Omental fat pad (tissue), 4 donors: ENCODE measurements around the gene SHC2. TPM values are rescaled to one million over a fixed set of nuclear protein-coding genes. Genes with fewer than 3 reads are reported as not detected.

Experiments
- ATAC-seq: fragments of 150-250 bp; one replicate; pipeline ENCODE4 v1.9.1; 2016; ENCODE audit warnings: mild to moderate bottlenecking, moderate library complexity; ENCODE audit not compliant: low FRiP score
- DNase-seq: peaks from one replicate; pipeline ENCODE4 v3.0.0-alpha.2; 2019; ENCODE audit warnings: low spot score
- CTCF ChIP-seq, 3 donors: fragments of 450-650 bp; IDR thresholded peaks; one replicate each; pipeline ENCODE4 v1.5.1; 2016 to 2017; ENCODE audit warnings: antibody characterized with exemption in 3 of 3, mild to moderate bottlenecking in 3 of 3, moderate library complexity in 2 of 3
- total RNA-seq, 4 donors: library from RNA; depleted of rRNA; stranded (reverse); fragments of >200 nt; gene quantifications; one replicate each; pipeline ENCODE4 v1.1.0, GENCODE V29; 2016

SHC2 gene
- total RNA-seq, 4 donors from 2014 or later: 11.7 to 27.1 (median 18.8) TPM

- peak; percentile 6 for ATAC-seq
- DNase-seq: no peak
- TF ChIP-seq CTCF (IDR thresholded peaks at IDR 0.05): no peak
Observed at GRCh38 chr19:489418-490196, 28.8 kb upstream of the SHC2 start.

GRCh38 chr19:488505-489417 lies 27.9 kb upstream of the SHC2 start:
- peak; percentile 80 for DNase-seq
- TF ChIP-seq CTCF (IDR thresholded peaks at IDR 0.05): no peak
- ATAC-seq: peak; percentile 97

- ATAC-seq (no peak), DNase-seq (no peak)
- TF ChIP-seq CTCF (IDR thresholded peaks at IDR 0.05): no peak
Observed at GRCh38 chr19:485583-486236, 24.9 kb upstream of the SHC2 start.

GRCh38 chr19:485077-485476 lies 24.2 kb upstream of the SHC2 start:
- DNase-seq (no peak), ATAC-seq (no peak)

GRCh38 chr19:484494-484893 lies 23.7 kb upstream of the SHC2 start:
- no peak for TF ChIP-seq CTCF (IDR thresholded peaks at IDR 0.05)
- no peak for ATAC-seq
- DNase-seq: no peak

More at GRCh38 chr19:485077-485476, 24.2 kb upstream of the SHC2 start:
- no peak for TF ChIP-seq CTCF (IDR thresholded peaks at IDR 0.05)

- DNase-seq: no peak
- no peak for ATAC-seq
- TF ChIP-seq CTCF (IDR thresholded peaks at IDR 0.05): no peak
Observed at GRCh38 chr19:483332-484072, 22.7 kb upstream of the SHC2 start.
